Measurements from ENCODE around the gene ZMYM2.
"Not testable (repeated sequence)": the region's sequence is repeated elsewhere in the genome, so short reads cannot be mapped to it uniquely, and the experiment has no call there.

The ZMYM2 gene

GRCh38 chr13:19961924-19962323 is 3.4 kb downstream of the ZMYM2 start:
- TF ChIP-seq CTCF (IDR thresholded peaks at IDR 0.05; ENCODE audit: insufficient read depth, low read depth, low read length, missing control alignments) = no peak
- H3K4me3 ChIP-seq (ENCODE audit: low read length) = peak overlapping the region; percentile 2
- DNase-seq (ENCODE audit: low read depth) = no peak

GRCh38 chr13:19962894-19963293 is 4.4 kb downstream of the ZMYM2 start:
- no peak for DNase-seq (ENCODE audit: low read depth)
- H3K4me3 ChIP-seq (ENCODE audit: low read length) = no peak overlapping the region
- TF ChIP-seq CTCF (IDR thresholded peaks at IDR 0.05; ENCODE audit: insufficient read depth, low read depth, low read length, missing control alignments) = no peak

GRCh38 chr13:19967621-19968020 is 9.1 kb downstream of the ZMYM2 start:
- DNase-seq (ENCODE audit: low read depth) = no peak
- H3K4me3 ChIP-seq (ENCODE audit: low read length) = no peak overlapping the region
- TF ChIP-seq CTCF (IDR thresholded peaks at IDR 0.05; ENCODE audit: insufficient read depth, low read depth, low read length, missing control alignments) = no peak

GRCh38 chr13:19974498-19975009 is 16.0 kb downstream of the ZMYM2 start:
- H3K4me3 ChIP-seq (ENCODE audit: low read length); DNase-seq (ENCODE audit: low read depth): not testable (repeated sequence)

GRCh38 chr13:19978831-19979437 is 20.4 kb downstream of the ZMYM2 start:
- TF ChIP-seq CTCF (IDR thresholded peaks at IDR 0.05; ENCODE audit: insufficient read depth, low read depth, low read length, missing control alignments) = no peak
- DNase-seq (ENCODE audit: low read depth) = no peak
- no peak overlapping the region for H3K4me3 ChIP-seq (ENCODE audit: low read length)

GRCh38 chr13:19981685-19982238 is 23.2 kb downstream of the ZMYM2 start:
- no peak for TF ChIP-seq CTCF (IDR thresholded peaks at IDR 0.05; ENCODE audit: insufficient read depth, low read depth, low read length, missing control alignments)
- DNase-seq (ENCODE audit: low read depth) = no peak
- H3K4me3 ChIP-seq (ENCODE audit: low read length) = no peak overlapping the region

- no peak for DNase-seq (ENCODE audit: low read depth)
- no peak for TF ChIP-seq CTCF (IDR thresholded peaks at IDR 0.05; ENCODE audit: insufficient read depth, low read depth, low read length, missing control alignments)
- no peak overlapping the region for H3K4me3 ChIP-seq (ENCODE audit: low read length)
Measured at GRCh38 chr13:19982447-19983043, 24.0 kb downstream of the ZMYM2 start.

Measured in epithelial cell of esophagus (primary cell).